CD4-positive, alpha-beta T cell treated with Interleukin-6 for 4 hours (primary cell): ENCODE measurements around the gene PRR9.

ENCODE experiments used
- DNase-seq: peaks from one replicate; pipeline ENCODE4 v3.0.0-alpha.2; 2020; ENCODE audit warnings: mixed read lengths

PRR9 gene

DNA sequence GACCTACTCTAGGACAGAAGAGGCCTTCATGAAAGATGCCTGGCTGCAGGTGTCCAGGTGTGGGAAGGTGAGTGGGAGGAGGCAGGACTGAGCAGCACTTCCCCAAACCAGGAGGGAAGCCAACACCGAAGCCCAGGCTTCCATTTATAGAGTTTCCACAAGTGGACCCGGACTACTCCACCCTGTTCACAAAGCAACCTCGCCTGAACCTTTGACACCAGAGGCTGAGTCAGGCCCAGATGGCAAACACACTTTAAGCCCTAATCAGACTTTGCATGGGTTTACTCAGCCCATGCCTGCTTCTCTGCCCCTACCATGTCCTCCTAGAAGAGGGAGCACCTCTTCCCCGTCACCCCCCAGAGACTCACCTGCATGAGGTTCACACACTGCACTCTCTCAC, 14.0 kb downstream of the PRR9 start:
- DNase-seq, result no peak

DNA sequence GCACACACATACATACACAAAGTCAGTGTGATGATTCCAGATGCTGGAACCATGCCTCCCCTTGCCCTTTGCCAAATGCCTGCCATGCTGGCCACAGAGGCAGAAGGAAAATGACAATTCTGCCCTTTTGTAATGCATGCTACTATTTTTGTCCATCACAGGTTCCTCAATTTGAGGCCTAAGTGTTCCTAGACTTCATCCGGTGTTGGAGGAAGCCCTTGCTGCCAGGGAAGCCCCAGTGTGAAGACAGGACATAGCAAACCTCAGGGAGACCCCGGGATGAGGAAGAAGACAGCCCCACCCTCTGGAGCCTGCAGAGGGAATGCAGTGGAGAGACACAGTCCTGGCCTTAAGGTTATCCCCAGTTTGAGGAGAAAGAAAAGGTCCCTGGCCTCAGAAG, 14.4 kb downstream of the PRR9 start:
- no peak for DNase-seq

DNA sequence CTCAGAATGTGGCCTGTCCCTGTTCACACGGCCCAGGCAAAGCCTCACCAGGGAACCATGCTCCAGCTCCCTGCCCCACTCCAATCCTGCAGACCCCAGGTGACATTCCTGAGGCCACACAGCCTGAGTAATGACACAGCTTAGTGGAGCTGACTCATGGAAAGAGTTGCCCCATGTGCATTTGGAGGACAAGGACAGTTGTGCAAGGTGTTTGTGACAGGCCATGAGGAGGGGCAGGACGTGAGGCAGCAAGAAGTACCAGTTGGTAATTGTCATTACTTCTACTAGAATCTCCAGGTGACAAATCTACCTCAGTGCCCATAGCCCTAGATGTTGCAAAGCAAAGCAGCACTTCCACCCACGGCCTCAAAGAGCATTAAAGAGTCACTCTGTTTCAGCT, 15.2 kb downstream of the PRR9 start:
- DNase-seq, result no peak

DNA sequence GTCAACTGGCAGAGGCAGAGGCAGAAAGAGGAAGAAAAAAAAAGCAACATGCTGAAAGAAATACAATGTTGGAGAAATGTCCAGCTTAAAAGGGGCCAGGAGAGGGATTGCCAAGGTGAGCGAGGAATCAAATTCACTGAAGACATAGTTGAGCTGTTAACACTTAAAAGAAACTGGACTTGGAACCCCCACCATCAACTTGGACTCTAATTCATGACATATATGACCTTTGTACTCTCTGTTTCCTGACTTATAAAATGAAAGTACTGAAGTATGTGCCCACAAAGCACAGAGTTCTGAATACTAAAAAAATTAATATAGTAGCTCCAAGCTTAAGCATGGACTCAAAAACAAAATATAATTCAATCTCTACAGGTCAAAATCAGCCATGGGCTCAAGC, 16.1 kb downstream of the PRR9 start:
- DNase-seq, result no peak

DNA sequence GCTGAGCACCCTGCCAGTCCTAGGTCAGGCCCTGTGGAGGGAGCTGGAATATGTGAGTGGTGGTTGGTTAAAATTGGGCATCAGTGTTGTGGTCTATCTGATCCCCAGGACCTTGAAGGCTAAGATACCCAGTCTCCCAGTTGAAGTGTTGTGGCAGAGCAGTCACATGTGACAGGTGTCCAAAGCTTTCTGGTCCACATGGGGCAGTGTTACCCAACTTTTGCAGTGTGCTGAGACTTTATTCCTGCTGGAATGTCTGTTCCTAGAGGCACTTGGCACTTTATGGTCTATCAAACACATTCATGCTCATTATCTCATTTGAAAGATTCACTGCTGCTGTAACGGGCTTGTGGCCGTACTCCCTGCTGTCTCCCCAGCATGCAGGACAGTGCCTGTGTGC, 21.1 kb downstream of the PRR9 start:
- DNase-seq, result no peak

DNA sequence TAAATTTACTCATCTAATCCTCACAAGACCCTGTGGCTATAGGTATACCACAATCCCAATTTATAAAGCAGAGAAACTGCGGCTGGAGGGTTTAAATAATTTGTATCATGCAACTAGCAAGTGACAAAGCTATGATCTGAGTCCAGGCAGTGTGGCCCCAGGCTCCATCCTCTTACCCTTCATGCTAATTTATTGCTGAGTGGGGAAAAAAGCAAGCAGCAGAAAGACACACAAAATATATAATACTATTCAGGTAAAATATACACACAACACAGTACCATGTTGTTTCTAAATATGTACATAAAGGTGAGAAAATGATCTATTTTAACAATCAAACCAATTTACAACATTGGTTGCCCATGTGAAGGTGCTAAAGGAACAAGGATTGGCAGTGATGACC, 24.8 kb downstream of the PRR9 start:
- no peak for DNase-seq

DNA sequence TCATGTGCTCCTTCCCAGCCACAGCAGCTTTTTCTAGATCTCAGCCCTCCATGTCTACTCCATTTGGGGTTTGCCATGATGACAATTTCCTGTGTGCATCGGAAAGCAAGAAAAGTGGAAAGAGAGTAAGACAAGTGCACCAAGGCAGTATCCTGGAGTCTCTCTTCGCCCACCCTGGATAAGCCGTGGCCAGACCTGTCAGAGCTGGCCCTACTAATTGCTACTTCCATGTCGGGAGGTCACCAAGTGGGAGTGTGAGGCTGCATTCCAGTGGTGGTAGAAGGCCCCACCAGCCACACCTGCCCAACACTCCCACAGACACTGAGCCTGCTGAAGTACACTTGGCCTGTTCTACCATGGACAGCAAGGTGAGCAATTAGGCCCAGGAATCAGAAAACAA, 28.1 kb downstream of the PRR9 start:
- DNase-seq, result no peak

DNA sequence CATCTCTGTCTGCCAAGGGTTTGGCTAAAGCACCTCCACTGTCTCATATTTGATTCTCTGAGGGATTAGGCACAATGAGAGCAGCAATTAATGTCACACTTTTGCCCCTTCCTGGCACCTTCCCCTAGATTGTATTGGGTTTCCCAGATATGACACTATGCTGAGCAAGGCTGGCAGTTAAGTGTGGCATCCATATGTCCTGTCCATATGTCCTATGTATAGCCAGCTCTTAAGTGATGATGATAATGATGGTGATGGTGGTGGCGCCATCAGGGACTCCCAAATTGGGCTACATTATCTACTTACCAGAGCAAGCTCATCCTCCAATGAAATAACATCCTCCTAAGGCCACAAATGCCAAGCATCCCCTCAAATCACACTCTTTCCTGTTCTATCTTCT, 28.6 kb downstream of the PRR9 start:
- DNase-seq, result no peak

DNA sequence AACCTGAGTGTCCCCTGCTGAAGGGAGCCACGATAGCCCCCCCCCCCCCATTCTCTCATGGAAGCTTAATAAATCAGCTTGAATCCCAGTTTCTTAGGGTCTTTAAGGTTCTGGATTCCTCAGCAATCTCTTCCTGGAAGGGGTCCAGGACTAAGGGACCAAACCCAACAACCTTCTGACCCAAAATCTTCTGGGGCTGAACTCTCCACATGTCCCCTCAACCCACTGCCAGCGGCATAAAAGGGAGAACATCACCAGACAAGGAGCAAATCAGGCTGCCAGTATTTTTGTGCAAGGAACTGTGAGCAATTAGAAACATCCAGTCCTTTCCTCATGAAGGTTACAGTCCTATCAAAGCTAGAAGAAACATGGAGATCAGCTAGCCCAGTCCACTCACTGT, 29.4 kb downstream of the PRR9 start:
- no peak for DNase-seq

DNA sequence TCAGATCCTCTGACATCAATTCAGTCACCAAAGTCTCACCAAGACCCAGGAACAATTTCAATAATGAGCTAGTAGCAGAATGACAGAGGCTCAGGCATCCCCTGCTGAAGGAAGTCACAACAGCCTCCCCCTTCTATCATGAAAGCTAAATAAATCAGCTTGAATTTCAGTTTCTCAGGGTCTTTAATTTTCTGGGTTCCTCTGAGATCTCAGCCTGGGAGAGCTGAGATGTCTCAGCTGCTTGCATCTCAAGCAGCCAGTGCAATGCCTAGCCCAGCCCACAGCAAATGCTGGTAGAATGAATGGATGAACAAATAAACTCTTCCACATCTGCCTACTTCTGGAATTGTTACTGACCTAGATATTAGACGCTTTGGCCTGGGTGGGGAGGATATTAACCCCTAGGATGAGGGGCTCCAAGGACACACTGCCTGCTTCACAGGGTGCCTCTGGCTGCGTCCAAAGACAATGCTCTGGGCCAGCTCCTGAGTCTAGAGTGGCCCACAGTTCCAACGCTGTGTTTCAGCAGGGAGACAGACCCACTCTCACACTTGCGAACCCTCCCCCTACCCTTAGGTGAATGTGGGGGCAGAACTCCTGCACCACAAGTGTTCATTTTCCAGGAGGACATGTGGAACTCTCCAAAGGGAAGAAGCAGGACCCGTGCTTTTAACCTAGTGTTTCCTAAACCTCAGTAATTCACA, 30.9 kb downstream of the PRR9 start:
- no peak for DNase-seq

DNA sequence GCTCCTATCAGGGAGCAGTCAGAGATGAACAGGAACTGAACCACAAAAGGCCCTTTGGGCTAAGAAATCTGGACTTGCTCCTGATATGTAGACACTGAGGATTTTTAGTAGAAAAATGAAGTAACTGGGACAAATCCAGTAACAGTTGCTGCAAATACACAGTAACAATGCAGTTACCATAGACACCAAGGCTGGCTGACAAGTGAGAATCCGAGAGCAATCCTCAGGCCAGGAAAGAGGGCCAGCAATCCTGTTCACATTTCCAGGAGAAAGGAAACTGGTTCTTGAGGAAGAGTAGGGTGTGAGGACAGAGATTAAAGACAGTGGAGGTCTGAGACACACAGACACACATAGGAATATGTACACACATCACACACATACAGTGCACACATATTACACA, 32.8 kb downstream of the PRR9 start:
- DNase-seq, result no peak

DNA sequence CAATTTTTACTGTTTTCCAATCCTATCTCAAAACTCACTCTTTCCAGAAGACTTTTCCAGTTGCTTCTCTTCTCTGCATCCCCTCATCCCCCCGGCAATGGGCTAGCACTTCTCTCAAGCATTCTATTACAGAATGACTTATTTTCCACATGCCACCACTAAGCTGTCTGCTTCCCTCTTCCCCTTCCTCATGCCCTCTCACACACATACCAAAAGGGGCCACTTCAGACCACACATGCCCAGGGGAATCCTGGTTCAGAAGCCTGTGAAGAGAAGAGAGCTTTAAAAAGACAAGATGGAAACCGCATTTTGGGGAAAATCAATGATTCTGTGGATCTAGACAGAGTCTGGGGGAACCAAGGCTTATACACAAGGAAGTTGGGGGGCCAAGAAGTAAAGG, 33.7 kb downstream of the PRR9 start:
- no peak for DNase-seq

DNA sequence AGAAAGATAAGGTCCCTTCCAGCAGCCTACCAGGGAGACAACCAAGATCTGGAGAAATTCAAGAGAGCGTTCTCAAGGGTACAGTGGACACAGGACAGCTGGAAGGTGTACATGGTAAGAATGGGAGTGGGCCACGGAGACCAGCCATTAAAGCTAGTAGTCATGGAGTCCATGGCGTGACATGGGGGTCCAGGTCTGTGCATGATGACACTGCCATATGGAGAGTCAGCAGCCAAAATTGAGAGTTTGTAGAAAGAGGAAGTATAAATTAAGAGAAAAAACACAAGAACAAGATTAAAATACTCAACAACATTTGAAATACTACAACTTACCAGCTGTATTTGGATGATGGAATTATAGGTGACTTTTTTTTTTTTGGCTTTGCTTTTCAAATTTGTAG, 34.2 kb downstream of the PRR9 start:
- DNase-seq, result no peak

DNA sequence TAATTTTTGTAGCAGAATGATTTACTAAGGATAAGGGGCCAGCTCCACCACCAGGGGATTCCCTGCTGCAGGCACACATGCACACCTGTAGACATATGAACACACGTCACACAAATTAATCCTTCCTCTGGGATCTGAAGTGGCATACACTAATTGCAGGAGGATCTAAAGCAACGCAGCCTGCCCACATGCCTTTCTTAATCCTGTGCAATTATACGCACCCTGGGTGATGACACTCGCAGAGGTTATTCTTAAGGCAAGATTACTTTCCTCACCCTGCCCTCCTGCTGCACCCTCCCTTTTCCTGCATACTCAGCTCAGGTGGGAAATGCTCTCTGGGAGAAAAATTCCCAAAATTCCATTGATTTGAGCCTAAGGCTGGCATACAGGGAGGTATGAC, 34.6 kb downstream of the PRR9 start:
- DNase-seq, result no peak

DNA sequence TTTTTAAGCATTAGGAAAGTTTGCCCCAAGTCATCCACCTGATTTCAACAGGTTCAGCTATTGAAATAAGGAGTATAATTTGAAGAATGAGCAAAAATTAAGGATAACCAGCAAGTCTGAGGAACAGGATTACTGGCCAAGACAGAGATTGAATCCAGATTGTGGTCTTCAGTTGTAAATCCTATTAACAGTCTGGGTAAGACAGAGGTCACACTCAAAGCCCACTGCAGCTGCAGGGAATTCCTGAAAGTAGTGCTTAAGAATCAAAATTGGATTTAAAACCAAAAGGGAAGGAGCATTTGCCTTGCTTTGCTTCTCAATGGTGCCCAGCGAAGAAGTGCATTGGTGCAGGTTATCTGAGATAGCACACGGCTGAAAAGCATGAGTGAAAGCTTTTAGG, 35.7 kb downstream of the PRR9 start:
- no peak for DNase-seq

DNA sequence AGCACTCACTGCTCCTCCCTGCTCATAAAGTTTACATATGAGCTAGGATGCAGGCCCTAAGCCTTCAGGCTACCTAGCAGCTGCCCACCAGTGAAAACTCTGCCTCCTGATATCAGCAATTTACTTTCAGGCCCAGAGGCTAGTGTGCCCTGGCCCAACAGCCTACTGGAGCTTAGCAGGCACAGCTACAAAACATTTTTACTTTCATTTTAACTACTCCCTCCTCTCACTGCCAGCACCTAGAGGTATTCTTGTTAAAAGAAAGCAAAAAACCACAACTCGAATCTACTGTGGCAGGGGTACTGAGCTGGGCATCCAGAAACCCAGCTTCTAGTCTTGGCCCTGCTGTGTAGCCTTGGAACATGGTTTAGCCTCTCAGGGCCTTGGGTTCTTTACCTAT, 36.3 kb downstream of the PRR9 start:
- DNase-seq, result no peak

DNA sequence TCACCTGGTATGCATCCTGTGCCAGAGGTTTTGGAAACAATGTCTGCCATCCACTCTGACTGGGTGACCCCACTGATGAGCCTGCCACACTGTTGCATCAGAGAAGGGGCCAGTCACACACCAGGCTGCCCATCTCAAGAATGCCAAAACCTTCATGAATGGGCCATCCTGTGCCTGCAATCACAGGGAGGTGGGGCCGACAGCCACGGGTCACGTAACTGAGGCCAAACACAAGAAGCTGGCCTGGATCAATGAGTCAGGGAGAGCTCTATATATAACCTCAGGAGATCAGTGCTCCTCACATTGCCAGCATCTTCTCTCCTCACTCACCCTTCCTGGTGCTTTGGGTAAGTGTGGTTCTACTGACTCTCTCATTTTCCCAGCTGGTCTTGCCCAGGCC, 42.0 kb downstream of the PRR9 start, which contains the start of gene LORICRIN:
LORICRIN (plus strand) TSS at position 301 of the 400 bp plus-strand sequence. CDS start 1,263 bp downstream, outside the sequence.
- no peak for DNase-seq

DNA sequence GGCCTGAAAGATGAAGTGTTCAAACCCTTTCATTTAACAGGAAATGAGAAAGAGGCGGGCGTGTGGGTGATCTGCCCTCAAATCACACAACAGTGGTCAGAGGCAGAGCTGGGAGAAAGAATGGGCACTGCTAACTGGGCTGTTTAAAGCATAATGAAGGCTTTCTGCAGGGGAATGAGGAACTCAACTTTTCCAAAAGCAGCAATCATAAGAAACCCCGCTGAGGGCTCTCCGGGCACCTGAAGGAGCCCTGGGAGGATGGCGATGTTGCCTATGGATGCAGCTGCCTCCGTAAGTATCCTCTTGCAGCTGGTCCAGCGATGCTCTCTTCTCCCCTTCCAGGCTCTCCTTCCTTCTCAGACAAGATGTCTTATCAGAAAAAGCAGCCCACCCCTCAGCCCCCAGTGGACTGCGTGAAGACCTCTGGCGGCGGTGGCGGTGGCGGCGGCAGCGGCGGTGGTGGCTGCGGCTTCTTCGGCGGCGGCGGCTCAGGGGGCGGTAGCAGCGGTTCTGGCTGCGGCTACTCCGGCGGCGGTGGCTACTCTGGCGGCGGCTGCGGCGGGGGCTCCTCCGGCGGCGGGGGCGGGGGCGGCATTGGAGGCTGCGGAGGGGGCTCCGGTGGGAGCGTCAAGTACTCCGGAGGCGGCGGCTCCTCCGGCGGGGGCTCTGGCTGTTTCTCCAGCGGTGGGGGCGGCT, 43.3 kb downstream of the PRR9 start:
- peak; percentile 7 for DNase-seq

DNA sequence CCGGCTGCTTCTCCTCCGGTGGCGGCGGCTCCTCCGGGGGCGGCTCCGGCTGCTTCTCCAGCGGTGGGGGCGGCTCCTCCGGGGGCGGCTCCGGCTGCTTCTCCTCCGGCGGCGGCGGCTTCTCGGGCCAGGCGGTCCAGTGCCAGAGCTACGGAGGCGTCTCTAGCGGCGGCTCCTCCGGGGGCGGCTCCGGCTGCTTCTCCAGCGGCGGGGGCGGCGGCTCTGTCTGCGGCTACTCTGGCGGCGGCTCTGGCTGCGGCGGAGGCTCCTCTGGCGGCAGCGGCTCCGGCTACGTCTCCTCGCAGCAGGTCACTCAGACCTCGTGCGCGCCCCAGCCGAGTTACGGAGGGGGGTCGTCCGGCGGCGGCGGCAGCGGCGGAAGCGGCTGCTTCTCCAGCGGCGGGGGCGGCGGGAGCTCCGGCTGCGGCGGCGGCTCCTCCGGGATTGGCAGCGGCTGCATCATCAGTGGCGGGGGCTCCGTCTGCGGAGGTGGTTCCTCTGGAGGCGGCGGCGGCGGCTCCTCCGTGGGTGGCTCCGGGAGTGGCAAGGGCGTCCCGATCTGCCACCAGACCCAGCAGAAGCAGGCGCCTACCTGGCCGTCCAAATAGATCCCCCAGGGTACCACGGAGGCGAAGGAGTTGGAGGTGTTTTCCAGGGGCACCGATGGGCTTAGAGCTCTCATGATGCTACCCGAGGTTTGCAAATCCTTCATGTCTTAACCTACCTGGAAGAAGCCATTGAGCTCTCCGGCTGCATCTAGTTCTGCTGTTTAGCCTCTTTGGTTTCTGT, 44.1 kb downstream of the PRR9 start:
- peak; percentile 67 for DNase-seq

DNA sequence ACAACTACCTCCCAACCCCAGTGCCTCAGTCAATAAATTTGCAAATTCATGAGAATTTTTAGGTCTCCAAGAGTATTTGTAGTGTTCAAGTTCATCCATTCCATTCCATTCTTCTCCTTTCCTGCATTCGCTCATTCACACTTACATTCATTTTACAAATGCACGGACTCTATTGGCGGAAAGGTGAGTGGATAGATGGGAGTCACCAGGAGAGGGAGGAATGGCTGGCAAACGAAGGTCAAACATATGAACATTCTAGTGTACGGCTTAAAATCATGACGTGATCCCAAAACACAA, 44.6 kb downstream of the PRR9 start:
- no peak for DNase-seq

DNA sequence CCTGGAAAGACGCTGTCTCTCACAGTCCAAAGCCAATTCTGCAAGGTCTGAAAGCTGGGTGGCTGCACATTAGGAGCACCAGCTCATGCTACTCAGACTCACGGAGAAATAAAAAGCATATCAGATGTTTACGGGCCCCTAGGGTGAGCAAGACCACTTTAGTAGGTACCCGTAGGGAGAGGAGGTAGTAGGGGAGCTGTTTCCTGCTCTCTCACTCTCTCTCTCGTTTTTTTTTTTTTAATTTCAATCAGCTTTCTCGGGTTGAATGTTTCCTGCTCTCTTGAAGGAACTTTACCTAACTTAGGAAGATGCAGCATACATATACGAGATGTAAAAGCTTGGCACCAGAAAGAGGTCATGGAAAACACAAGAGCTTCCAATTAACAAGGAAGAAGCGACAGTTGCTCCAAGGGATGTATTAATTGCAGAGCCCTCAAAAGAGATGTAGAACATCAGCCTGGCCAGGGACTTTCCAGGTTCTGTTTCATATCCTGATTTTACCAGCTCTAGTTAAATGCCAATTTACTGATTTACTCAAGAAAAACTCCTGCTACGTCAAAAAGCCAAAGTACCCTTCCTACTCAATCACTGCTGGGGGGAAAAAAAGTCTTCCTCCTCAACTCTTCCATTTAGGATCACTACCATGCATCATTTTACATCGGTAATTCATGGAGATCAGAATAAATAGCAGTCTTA, 45.2 kb downstream of the PRR9 start:
- DNase-seq, result no peak

DNA sequence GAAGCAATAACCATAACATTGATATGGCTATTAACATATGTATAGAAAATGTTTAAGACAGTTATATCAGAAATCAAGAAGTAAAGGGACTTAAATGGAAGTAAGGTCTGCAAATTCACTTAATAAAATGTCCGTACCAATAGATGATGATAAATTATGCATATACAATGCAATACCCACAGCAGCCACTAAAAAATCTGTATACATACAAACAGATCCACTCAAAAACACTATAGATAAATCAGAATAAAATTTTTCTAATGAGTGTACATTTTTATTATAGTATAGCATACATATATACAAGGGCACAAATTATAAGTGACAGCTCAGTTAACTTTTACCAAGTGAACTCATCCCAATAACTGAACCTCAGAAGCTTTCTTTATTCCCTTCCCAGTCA, 48.1 kb downstream of the PRR9 start:
- no peak for DNase-seq
